HG03442 (cell line): ENCODE data around the gene COQ8A.
A peak's percentile ranks its signal among the peaks of the same experiment; 100 is the strongest.
"Not testable (repeated sequence)": the region's sequence is repeated elsewhere in the genome, so short reads cannot be mapped to it uniquely, and the experiment has no call there.

ENCODE experiments used
- ATAC-seq: cut with Tn5 transposase; IDR thresholded peaks from one replicate; pipeline ENCODE4 v1.9.1; 2021; ENCODE audit warnings: mild to moderate bottlenecking, moderate library complexity; ENCODE audit not compliant: unreplicated experiment

COQ8A gene

DNA sequence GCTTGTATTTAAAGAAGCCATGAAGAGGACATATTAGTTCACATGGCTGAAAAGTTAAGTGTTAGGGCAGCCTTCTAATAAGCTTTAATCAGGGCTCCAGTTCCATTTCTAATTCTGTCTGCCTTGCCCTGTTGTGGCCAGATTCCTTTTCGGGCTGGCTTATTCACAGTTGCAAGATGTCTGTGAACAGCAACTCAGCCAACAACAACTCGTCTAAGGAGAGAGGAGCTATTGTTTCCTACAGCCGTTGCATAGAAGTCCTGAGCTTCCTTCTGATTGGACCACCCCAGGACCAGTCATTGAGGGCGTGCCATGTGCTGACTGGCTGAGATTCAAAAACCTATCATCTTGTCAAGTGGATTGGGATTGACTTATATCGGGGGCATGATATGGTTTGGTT lies 18.6 kb upstream of the COQ8A start:
- ATAC-seq = no peak

- ATAC-seq = not testable (repeated sequence)
These were observed 10.6 kb upstream of the COQ8A start for GRCh38 chr1:226929260-226930111.

- no peak for ATAC-seq
These were observed 5.4 kb upstream of the COQ8A start for GRCh38 chr1:226934483-226935237.

DNA sequence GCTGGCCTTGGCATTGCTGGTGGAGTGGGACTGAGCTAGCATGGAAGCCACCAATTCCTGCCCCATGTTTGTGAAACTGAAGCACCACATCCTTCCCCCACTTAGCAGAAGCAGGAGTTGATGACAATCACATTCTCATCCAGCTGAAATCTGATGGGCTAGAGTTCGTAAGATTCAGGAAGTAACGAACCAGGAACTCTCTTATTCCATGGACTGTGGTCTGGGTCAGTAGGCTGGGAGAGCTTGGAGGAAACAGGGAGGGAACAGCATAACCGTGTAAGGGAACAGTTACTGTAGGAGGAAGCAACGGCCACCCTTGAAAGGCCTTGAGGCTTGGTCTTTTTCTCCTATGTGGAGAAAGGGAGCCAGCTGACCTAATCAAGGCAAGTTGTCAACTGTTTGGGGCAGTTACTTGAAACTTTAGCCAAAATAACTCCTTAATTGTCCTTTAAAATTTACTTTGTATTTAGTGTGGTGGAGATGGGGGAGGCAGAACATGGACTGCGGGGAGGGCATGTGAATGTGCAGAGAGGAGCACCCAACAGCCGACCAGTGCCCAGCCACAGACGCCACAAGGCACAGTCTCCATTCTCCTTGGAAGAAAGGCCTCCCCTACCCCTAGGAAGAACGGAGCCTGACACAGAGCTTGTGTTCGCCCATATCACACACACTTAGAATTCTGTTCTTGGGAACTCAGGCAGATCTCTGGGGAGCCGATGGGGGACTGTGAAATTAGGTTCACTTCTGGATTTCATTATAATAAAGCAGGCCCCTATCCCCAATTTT lies 2.0 kb upstream of the COQ8A start:
- ATAC-seq = no peak

- no peak for ATAC-seq
These were observed 1.1 kb upstream of the COQ8A start for GRCh38 chr1:226938903-226939437.

GRCh38 chr1:226939438-226940028 lies 561 bp upstream of the COQ8A start:
- ATAC-seq = peak; percentile 22

GRCh38 chr1:226940806-226941067 lies 643 bp downstream of the COQ8A start:
- no peak for ATAC-seq

DNA sequence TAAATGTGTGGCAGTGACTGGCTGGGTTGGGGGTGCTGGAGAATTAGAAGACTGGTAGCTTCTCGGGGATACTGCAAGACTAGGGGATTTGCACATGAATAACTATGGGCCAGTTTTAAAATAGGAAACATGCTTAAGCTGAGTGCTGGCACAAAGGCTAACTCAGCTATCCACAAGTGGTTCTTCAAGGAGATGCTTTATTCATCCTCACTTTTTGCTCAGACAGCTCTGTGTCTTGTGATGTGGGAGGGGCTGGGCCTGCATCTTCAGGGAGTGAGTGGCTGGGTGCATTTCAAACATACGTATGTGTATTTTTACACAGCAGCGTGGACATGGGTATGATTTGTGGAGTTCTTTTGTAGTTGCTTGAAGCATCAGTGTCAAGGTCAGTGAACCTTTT lies 2.3 kb downstream of the COQ8A start:
- no peak for ATAC-seq

DNA sequence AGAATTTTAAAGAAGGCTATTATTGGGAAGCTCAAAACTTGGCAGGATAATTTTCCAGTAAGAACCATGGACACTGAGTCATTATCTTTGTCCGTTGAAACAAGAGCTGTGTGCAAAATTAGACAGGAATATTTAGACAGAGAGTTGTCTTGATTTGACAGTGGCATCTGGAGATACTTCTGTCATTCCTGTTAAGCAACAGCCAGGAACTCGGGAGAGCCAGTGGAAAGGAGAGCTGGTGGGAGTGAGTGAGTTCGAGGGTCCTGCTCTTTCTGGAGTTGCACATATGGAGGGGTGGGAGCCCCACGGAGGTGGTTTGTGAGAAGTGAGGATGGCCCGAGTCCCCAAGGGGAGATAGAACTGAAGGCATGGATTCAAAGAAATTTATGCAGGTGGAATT lies 3.1 kb downstream of the COQ8A start:
- ATAC-seq = no peak

DNA sequence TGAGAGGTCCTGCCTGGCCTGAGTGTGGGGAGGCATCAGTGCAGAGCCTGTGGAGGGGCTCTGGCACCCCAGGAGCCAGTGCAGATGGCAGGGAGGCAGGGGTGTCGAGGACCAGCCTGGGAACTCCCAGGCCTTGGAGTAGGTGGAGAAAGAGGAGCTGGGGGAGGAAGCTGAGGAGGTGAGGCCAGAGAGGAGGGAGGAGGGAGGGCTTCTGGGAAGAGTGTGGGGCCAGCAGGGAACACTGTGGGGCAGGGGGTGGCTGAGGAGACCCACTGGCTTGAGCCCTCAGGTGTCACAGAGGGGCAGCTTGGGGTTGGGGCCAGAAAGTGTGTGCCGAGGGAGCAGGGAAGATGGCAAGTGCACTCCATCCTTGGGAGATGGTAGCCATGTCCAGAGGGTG lies 3.8 kb downstream of the COQ8A start:
- no peak for ATAC-seq

- no peak for ATAC-seq
These were observed 5.2 kb downstream of the COQ8A start for GRCh38 chr1:226945106-226945857.

DNA sequence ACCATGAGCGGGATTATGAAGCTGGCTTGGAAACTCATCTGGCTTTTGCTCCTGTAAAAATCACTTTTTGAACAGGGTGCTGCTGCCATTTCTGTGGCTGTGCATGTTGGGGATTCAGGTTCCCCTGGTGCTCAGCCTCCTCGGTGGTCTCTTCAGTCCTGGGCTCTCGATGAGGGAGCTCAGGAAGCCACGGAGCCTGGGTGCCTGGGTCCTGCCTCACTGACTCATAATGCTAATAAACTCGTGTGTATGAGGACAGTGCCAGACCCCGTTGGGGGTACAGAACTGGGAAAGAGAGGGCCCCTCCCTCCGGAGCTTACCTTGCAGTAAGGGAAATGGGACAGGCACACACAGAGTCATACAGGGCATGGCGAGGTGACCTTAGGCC lies 5.8 kb downstream of the COQ8A start:
- no peak for ATAC-seq

DNA sequence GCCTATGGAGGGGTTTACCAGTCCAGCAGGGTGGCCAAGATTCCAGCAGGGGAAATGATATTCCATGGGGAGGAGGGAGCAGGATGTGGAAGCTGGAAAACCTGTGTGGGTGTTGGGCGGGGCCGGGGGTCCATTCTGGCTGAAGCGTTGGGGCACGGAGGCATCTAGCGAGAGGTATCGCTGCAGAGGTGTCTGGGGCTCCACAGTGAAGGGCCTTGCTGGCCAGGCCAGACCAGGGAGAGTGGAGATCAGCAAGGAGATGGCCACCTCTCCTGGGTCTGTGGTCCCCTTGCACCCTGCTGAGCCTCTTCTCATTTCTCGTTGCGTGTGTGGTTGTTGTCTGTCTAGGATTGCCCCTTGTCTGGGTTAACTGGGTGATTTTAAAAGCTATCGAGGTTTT lies 6.2 kb downstream of the COQ8A start:
- no peak for ATAC-seq

DNA sequence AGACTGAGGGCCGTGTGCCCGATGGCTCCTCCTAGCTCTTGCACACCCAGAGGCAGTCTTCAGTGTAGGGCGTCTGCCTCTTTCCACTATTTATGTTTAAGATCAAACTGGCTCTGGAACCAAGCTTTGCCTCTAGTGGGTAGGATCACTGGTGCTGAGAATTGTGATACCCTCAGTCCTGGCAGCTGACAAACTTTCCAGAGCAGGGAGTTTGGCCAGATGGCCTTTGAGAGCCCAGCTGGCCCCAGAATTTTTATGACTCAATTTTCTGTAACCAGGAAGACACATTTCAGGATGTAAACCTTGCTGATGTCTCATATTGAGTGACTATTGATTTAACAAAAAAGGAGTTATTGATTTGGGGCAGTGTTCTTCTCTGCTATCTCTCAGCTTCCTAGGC lies 6.7 kb downstream of the COQ8A start:
- ATAC-seq = no peak

DNA sequence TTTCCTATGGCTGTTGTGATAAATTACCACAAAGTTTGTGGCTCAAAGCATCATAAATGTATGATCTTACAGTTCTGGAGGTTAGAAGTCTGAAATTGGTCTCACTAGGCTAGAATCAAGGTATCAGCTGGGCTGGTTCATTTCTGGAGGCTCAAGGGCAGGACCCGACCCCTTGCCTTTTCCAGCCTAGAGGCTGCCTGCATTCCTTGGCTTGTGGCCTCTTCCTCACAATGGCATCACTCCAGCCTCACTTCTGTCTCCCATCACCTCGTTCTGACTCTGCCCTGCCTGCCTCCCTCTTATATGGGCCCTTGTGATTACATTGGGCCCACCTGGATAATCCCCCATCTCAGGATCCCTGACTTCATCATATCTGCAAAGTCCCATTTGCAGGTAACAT lies 8.0 kb downstream of the COQ8A start:
- ATAC-seq = no peak

DNA sequence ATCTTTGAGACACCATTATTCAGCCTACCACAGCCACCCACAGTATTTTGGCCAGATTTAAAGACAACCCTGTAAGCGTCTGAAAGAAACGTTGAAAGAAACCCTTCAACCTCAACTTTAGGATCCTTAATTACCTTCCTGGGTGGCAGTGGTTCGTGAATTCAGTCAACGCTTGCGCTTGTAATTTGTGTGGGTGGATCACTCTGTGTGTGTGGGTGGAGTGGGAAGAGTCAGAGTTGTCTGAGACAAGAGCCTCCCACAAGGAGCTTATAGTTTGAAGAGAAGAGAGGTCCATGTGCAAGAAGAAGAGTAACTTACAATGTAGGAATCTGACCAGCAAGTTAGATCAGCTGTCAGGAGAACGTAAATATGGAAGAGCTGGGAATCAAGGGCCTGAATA lies 8.4 kb downstream of the COQ8A start:
- ATAC-seq = no peak

DNA sequence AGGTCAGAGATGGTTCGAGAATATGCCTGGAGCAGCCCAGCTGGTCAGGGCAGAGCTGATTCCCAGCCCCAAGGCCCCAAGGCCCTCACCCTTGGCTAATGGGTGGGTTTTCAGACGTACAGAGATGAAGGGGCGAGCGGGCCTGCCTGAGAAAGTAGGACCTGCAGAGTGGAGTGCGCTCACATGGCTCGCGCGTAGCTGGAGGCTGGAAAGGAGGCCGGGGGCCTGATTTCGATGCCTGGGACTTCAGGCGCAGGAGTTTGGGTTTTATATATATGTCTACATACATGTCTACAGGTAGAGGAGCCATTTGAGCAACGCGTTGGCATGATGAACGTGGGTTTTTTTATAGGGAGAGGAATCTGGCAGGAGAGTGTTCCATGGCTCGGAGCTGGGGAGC lies 8.9 kb downstream of the COQ8A start:
- ATAC-seq = no peak

DNA sequence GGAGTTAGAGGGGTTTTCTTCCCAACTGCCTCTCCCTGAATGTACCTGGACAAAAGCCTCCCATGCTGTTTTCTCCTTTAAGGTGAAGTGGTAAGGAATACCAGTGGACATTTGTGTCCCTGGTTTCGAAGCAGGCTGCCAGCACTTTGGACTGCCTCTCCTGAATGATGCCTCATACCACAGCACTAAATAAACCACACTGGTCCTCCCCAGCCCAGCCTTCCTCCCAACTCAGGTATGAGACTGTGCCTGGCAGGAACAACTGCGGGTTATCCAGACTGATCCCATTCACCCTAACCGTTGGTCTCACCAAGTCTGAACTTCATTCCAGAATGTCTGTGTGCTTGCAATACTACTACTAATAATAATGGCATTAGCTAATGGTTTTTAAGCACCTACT lies 9.3 kb downstream of the COQ8A start:
- no peak for ATAC-seq

- no peak for ATAC-seq
These were observed 10.2 kb downstream of the COQ8A start for GRCh38 chr1:226950316-226950715.

- ATAC-seq = no peak
These were observed 10.8 kb downstream of the COQ8A start for GRCh38 chr1:226950871-226951270.
